HG02885 (cell line): ENCODE results near the gene ASAP2.
"Not testable (repeated sequence)": the region's sequence is repeated elsewhere in the genome, so short reads cannot be mapped to it uniquely, and the experiment has no call there.

Source experiments
- ATAC-seq: cut with Tn5 transposase; IDR thresholded peaks from one replicate; pipeline ENCODE4 v1.9.1; 2021; ENCODE audit warnings: mild to moderate bottlenecking; ENCODE audit not compliant: unreplicated experiment, poor library complexity

The ASAP2 gene

DNA sequence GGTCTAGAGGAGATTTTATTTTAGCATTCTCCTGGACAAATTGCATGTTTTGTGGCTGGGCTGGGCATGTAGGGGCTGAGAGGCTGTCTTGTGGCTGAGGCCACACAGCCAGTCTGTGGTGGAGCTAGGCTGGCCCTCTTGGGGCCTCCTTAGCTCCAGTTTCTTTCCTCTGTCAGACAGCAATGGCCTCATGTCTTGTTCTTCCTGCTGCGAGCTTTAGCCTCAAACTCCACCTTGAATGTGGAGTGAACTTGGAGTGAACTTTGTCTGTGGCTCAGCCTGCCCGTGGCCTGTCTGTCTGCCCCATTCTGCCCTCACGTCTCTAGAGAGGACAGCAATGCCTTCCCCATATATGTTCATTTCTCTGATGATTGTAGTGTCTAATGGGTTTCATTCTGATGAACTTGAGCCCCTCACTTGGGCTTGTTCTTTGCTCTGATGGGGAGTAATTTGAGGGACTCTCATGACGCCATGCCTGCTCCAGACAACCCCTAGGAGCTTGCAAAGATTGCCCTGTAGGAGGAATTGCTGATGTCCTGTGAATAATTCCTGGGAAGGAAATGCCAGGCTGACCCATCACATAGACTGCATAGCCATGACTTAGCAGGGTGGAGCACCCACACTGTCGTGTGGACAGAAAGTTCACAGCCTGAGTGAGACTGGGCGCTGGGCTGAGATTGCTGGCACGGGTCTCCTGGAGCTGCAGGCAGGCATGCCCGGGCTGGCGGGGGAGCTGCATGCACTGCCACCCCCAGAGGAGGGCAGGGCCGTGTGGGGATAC is 42.6 kb downstream of the ASAP2 start:
- no peak for ATAC-seq

DNA sequence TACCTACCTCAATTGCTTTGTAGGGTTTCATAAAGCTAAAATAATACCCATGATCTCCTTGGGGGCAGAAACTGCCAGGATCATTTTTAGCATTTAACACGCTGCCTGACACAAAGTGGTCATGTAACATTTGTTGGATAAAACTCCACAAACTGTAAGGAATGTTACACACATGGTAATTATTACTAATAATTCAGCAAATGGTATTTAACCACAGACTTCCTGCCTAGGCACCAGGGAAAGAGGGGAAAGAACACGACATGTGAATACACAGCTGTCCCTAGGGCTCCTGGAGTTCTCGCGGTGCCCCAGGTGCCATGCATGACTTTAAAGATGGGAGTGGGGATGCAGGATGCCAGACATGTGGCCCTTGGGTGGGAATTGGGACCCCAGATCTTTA is 43.5 kb downstream of the ASAP2 start:
- ATAC-seq: no peak

DNA sequence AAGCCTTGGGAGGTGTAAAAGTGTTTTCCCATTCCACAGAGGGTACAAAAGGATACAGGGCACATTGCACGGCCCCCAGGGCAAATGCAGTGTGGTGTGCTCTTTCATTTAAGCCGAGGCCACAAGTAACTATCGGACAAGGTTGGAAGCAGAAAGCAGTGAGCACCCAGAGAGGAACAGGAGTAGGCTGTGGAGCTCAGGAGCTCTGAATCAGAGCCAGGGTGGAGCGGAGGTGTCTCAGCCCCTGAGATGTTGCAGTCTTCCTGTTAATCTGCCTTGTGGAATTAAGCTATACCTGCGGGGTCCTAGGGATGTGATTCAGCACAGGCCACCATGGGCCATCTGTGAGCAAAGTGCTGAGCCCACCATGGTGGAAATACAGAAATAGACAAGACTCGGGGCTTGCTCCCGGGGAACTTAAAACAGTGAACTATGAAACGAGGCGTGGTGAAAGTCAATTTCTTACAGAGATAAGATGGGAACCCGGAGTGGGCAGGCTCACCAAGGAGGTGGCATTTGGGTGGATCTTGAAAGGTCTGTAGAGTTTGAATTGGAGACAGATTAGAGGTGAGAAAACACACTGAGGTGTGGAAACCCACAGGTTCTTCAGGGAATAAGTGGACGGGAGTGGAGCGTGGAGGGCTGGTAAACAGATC is 44.0 kb downstream of the ASAP2 start:
- ATAC-seq: no peak

DNA sequence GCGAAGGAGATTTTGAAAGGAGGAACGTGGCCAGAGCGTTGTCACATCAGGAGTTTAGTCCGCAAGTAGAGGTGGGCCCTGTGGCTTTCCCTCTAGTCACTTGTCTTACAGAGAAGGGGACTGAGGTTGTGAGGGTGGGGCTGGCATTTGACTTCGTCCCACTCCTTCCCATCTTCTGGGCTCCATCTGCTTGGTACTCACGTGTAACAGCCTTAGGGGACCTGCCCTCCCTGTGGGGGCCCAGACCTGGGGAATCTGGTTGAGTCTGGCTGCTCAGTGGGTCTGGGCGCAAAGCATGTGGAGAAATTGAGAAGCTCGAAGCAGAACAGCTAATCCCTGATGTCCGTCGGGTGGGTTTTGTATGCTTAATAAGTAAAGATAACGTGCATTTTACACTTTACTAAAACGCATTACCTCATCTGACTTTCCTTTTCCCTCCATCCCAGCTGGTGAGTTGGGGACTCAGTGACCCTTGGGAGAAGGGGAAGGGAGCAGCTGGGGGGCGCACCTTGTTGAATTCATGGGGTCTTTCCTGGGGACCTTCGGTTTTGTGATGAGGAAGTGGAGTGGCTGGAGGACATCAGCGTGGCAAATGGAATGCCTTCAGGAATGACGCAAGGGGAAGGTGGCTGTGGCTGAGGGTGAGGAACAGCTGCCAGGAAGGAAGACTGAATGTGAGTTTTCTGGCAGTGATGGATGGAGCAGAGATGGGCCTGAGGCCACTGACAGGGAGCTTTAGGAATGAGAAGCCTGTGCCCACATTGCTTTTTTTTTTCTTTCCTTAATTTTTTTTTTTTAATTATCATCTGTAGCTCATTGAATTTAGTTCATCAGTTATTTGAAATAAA is 44.8 kb downstream of the ASAP2 start:
- ATAC-seq: no peak

DNA sequence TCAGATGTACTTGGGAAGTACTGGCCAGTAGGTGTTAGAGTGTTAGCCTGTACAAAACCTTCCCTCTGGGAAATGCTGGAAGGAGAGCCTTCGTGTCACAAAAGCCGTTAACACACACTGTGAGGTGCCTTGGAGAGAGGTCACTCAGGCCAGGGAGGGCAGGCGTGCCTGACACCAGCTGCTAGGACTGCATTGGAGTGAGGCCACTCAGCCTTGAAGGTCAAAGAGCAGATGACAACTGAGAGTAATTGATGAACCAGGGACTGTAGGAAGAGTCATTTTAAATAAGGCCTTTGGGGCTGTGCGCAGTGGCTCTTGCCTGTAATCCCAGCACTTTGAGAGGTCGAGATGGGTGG is 45.4 kb downstream of the ASAP2 start:
- ATAC-seq: no peak

DNA sequence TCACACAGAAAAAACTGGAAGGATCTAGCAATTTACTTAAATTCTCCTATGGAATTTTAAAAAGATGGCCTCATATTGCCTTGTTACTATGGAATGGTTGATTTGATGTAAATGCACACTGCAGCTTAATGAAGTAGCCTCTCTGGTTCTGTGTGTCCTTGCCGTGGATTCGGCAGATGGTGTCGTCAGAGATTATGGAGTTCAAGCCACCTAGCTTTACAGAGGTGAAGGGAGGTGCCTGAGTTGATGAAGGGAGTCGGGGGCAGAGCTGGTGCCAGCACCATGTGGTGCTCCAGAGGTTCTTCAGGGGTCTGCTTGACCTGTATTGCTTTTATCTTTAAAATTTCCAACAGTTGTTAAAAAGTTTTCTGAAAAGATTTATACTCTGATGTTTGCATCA is 48.8 kb downstream of the ASAP2 start:
- ATAC-seq: no peak

DNA sequence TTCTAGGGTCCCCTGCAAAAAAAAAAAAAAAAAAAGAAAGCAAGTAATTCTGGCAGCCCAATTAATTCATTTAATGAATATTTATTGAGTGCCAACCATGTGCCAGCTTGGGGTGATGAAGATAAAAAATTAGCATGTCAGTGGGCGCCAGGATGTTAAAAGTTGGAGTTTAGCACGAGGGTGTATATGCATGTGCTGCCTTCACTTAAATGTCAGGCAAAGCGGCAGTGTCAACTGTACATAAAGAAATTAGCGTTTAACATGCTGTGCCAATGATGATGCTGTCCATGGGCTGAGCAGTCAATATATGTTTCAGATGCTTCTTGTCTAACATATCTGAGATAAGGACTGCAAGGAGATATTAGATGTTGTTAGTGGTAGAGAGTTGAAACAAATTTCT is 49.5 kb downstream of the ASAP2 start:
- ATAC-seq: no peak

DNA sequence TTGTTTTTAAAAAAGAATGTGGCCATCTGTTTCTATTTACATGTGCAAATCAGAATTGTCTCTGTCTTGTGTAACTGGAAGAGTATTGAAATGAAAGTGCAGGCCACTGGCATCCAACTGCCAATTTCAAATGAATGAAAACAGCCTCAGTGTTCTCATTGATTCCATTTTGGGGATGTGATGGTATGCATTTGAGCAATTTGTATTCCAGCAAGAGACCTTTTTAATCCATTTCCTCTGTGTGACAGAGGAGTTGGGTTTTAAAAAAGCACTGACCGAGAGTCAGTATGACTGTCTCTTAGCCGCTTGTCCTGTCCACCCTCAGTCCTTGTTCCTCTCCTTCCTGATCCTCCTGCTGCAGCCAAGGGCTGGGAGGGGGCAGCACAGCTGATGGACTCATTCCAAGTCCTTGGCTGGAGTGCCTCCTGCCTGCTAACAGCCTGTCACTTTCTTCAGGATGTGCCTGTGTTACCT is 50.0 kb downstream of the ASAP2 start:
- no peak for ATAC-seq

DNA sequence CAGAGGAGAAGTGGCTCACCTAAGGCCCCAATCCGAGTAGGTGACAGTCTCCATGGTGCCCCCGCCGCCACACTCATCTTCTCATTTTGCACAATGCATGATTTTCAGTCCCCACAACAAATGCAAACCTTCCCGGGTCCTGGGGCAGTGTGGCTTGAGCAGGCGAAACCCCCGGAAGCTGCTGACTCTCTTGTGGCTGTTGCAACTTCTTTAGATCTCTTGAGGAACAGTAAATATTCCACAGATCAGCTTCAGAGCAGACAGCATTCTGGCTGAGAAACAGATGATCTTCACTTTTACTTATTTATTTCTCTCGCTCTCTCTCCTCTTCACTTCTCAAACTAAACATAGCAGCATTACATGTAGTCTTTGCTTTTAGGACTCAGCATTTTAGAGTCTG is 51.9 kb downstream of the ASAP2 start:
- no peak for ATAC-seq

DNA sequence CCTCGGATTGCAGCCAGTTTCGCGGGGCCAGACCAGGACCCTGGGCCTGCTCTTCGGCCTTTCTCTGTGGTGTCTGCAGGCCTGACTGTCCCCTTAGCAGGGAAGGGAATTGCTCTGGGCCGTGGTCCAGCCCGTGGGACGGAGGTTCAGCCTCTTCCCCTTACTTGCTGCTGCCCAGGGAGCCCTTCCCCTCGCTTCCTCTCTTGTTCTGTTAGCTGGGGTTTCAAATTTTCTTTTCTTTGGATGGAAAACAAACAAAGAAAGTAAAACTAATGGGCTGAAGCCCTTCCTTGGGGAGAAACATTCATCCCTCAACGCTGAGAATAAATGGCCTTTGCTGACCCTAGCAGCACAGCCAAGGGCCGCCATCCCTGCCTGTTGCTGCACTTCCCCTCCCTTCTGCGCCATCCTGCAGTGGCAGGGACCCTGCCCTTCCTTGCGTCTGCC is 52.4 kb downstream of the ASAP2 start:
- no peak for ATAC-seq

DNA sequence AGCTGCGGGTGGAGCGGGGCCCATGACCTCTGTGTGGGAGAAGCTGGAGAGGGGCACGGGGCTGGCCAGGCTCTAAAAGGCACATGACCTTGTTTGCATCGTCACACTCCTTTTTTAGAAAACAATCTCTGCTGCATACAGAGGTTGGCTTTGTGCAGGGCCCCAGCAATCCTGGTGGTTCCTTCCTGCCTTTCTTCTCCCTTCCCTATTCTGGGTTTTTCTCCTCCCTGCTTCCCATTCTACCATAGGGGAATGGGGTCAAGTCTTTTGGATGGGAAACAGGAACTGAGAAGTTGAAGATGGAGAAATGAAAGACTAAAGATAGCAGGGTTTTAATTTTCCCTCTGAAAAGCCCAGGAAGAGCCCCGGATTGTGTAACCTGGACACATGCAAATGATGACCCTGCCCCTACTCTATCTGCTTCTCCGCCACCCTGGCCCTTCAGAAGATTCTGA is 53.9 kb downstream of the ASAP2 start:
- ATAC-seq: no peak

DNA sequence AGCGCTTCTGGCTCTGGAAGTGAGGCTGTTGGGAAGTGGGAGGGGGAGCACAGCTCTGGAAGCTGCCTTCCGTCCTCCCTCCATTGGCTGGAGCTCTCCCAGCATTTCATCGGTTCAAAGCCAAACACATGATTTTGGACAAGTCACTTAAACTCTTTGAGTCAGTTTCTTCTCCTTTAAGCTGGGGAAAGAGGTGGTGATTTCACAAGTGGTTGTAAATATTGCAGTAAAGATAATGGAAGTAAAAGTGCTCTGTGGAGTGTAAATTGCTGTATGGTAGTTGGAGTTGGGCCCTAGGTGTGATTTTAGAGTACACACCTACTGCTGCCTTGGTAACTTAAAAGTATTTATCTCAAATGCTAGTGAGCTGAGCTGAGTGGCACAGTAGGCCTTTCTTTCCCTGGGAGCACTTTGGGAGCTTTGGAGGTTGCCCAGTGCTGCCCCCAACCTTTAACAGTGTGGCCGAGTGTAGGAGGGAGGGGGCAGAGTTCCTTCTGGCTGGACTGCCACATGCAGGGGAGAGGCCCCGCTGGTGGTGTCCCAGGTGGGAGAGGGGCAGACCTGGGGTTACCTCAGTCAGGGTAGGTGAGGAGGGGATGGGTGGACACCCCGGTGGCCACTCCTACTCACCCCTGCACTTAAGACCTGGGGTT is 54.7 kb downstream of the ASAP2 start:
- no peak for ATAC-seq

DNA sequence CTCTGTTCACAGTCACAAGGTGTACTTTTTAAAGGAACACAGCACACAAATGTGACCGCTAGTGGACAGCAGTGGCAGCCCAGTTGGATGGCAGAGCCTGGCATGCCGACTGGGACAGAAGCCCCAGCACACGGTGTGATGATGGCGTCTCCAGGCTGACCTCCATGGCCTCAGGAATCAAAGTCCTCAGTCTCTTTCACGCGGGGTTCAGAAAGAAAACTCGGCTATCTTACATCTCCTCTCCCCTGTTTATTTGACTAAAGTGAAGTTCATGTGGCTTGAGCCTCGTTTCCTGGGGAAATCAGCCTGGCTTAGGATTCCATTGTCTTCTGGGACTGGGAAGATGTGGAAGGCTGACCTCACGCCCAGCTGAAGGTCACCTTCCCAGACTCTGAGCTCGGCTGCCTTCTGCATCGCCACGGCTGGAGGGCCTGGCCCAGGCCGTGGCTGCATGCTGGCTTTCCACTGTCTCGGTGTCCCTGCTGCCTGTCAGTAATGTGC is 56.1 kb downstream of the ASAP2 start:
- ATAC-seq: no peak

DNA sequence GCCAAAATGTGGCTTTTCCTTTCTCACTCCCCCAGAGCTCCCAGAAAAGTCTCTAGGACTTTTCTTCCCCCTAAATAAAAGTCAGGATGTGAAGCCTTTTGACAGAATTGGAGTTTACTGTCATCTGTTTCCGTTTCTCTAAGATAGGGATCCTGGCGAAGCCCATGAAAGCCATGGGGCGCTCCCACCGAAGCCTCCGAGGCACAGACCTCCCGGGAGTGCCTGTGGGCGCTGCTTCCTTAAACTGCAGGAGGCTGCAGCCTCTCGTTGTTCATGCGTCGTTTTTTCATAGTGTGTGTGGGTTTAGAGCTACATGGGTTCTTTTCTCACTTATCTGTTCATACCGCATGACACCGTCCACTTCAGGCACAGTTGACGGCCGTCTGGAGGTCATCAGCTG is 56.8 kb downstream of the ASAP2 start:
- no peak for ATAC-seq

DNA sequence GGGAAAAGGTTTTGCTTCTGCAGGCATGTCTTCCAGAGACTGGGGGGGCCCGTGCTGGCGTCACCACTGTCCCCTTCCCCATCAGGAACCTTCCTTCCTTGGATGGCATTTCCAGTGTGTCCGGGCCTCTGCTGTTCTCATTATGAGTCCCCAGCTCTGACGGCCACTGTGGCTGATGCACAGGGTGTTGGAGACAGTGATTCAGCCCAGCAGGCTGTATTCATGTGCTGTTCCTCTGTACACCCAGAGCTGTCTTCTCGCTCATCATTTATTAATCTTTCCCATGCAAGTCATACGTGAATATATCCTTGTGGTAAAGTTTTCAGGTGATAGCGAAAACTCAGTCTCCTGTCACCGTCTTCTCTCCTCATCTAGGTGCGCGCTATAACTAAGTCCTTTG is 57.7 kb downstream of the ASAP2 start:
- no peak for ATAC-seq

DNA sequence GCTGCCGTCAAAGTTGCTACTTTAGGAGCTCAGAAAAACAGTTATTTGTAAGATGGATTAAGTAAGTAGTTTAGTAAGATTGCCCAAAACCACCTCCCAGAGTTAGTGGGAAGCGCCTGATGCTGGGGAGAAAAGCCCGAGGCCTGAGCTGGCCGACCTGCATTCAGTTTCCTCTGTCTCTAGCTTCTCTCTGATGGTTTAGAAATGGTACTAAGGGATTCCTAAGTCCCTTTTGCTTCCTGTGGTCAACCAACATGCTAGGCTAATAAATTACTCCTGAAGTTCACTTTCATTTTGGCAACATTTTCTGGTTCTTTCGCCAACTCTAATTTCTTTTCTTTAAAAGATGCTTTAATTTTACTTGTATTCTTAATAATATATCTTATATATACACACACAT is 60.1 kb downstream of the ASAP2 start:
- ATAC-seq: no peak

DNA sequence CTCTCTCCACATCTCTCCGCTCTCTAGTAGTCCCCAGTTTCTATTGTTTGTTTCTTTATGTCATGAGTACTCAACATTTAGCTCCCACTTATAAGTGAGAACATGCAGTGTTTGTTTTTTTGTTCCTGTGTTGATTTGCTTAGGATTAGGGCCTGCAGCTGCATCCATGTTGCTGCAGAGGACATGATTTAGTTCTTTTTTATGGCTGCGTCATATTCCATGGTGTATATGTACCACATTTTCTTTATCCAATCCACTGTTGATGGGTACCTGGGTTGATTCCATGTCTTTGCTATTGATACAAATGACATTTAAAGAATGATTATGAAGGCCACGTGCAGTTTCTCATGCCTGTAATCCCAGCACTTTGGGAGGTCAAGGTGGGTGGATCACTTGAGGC is 60.7 kb downstream of the ASAP2 start:
- not testable (repeated sequence) for ATAC-seq

DNA sequence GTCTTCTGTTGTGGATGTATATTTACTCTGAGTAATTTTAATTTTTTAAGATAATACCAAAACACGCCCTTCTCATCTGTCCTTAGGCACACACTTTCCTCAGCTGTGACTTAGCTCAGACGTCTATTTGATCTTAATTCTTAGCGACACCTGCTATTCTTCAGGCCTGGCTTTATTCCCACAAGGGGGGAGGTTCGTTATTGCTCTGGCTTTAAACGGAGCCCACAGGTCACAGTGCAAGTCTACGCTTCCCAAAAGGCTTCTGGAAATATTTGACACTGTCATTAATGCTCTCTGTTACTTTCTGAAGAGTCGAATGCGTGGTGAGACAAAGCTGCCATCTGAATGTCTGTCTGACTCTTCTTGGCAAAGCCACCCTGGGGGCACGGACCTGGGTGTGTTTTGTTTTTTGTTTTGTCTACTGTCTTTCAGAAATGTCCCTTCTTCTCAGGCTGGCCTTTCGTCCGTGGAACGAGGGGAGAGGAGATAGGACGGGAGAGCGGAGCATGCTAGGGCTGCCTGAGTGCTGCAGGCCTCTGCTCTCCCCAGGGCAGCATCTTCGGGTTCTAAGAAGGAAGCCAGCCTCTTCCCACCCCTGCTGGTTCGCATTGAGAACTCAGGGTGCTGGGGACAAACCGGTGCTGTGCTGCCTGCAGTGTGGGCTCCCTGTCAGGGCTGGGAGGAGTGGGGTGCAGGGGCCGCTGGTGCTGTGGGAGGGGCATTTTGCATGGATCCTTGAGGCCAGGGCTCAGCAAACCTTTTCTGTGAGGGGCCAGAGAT is 61.9 kb downstream of the ASAP2 start:
- no peak for ATAC-seq

DNA sequence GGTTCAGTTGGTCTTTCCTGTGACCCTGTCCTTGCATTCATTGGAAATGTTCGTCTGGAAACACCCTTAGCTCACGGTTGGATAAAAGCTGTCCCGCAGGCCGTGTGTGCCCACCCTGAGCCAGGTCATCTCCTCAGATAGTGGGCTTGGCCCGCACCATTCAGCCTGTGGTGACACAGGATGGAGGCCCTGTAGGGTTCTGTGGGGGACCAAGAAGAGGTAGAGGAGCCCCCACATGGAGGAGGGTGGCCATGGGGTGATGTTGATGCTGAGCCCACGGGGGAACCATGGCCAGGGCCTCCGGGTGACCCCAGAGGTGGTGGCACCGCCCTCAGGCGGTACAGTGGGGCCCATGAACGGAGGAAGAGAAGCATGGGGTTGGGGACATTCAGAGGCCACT is 62.7 kb downstream of the ASAP2 start:
- no peak for ATAC-seq
